ENCODE results near the gene CERS6. TPM values are rescaled to one million over a fixed set of nuclear protein-coding genes. Genes with fewer than 3 reads are reported as not detected.

CERS6 gene
- total RNA-seq, 2 experiments from 2014 or later, result 8.9 to 9.2 TPM

DNA sequence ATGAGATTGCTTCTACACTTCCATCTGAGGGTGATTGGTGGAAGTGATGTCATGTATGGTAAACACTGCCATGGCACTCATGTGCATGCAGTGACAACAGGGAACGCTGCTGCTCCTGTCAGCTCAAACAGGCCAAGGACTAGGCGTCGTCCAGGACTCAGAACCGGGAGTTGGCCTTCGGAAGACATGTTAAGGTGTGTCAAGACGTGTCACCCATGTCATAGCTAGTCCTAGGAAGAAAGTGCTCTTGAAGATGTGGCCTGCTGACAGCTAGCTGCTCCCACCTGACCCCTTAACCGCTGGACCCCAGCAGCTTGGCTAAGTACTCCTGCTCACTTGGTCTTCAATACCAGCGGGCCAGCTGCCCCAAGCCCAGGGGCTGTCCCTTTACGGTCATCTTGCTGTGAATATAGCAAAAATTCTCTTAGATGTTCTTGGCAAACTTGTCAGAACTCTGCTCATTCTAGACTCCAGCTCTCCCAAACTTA lies 340.1 kb downstream of the CERS6 start:
- Mint-ChIP-seq H3K36me3 (no peaks in the 10 kb centered on the region), H3K4me3 (no peak overlapping the region), H3K27ac (no peak overlapping the region), H3K4me1 (ENCODE audit: low read depth) (no peaks in the 10 kb centered on the region), H3K27me3 (no peaks in the 10 kb centered on the region), H3K9me3 (no peaks in the 10 kb centered on the region)
- POLR2A ChIA-PET, result no interaction called here
- intact Hi-C loops (cut with micrococcal nuclease), result no loop called here
- no peak for DNase-seq
- CTCF ChIA-PET, result no interaction called here

DNA sequence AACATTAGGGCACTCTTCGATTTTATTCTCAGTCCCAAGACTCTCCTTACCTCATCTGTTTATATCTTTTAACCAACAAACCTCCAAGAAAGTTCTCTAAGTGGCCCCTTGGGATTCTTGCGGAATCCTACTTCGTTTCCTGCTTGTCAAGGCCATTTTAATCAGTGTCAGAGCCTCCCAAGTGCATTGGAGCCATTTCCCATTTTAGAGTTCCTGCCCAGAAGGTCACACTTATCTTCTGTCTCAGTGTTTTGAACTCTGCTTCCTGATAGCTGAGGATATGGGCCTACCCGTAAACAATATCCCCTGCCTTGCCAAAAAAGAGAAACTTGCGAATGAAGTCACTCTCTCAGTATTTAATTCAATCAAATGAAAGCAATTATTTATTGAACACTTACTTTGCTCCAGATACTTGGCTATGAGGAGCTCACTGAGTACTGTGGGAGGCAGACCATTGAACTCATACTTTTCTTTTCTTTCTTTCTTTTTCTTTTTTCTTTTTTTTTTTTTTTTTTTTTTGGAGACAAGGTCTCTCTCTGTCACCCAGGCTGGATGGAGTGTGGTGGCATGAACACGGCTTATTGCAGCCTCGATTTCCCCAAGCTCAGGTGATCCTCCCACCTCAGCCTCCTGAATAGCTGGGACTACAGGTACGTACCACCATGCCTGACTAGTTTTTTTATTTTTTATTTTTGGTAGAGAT lies 340.7 kb downstream of the CERS6 start:
- DNase-seq, result no peak
- Mint-ChIP-seq H3K9me3 (no peaks in the 10 kb centered on the region), H3K27ac (no peak overlapping the region), H3K4me3 (no peak overlapping the region), H3K36me3 (no peaks in the 10 kb centered on the region), H3K4me1 (ENCODE audit: low read depth) (no peaks in the 10 kb centered on the region), H3K27me3 (no peaks in the 10 kb centered on the region)
- ChIA-PET CTCF (interaction anchor here (0.9 kb wide), 1 partner anchor 125 kb away, joined by 4 read pairs; no protein-coding TSS in a partner anchor), POLR2A (no interaction called here)
- intact Hi-C loops (cut with micrococcal nuclease), result no loop called here

DNA sequence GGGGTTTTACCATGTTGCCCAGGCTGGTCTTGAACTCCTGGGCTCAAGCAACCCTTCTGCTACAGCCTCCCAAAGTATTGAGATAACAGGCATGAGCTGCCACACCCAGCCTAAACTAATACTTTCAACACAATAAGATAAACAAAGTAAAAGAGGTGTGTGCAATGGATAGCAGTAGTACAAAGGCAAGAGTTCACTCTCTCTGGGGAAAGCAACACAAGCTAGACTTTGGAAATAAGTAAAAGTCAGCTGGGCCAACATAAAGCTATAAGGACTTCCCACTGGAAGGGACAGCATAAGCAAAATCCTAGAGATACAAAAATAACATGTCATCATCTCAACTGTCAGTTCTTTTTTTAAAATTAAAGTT lies 341.2 kb downstream of the CERS6 start:
- POLR2A ChIA-PET, result no interaction called here
- Mint-ChIP-seq H3K4me3 (no peak overlapping the region), H3K36me3 (no peaks in the 10 kb centered on the region), H3K9me3 (no peaks in the 10 kb centered on the region), H3K4me1 (ENCODE audit: low read depth) (no peaks in the 10 kb centered on the region), H3K27me3 (no peaks in the 10 kb centered on the region), H3K27ac (no peak overlapping the region)
- CTCF ChIA-PET, result interaction anchor here (0.9 kb wide), 1 partner anchor 124 kb away, joined by 4 read pairs; no protein-coding TSS in a partner anchor
- no peak for DNase-seq
- intact Hi-C loops (cut with micrococcal nuclease), result no loop called here

DNA sequence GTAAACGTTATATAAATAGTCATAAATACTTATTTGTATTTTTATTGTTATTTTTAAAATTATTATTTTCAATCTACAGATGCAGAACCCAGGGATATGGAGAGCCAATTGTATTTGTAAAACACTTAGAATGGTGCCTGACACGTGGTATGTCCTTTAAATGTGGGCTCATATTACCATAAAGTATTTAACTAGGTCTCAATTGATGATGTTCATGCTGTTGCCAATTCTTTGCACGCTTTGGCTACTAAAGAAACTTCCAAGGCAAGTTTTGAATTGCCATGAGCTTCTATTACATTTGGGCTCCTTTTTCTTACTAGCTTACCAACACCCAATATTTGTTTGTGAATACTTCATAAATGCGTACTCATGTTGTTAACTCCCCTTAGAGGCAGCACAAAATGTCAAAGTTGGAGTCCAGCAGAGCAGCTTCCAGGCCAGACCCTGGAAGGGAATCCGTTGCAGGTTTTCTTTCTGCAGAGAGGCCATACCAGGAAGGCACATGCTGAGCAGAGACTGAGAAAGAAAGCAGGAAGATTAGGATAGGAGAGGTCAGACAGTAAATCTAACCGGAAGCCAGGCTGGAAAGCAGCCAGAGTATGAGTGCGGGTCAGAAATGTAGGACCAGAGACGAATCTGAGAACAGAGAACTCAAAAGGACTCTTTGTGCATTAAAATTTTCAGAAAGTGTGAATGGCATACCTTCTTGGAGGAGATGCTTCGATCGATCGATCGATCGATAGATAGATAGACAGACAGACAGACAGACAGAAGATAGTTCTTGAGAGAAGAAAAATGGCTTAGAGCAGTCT lies 342.2 kb downstream of the CERS6 start:
- DNase-seq, result no peak
- CTCF ChIA-PET, result no interaction called here
- no peak overlapping the region for H3K27ac Mint-ChIP-seq
- no peak overlapping the region for H3K4me3 Mint-ChIP-seq
- intact Hi-C loops (cut with micrococcal nuclease), result no loop called here
- H3K9me3 Mint-ChIP-seq, result no peaks in the 10 kb centered on the region
- POLR2A ChIA-PET, result no interaction called here
- no peaks in the 10 kb centered on the region for H3K4me1 Mint-ChIP-seq (ENCODE audit: low read depth)
- H3K36me3 Mint-ChIP-seq, result no peaks in the 10 kb centered on the region
- H3K27me3 Mint-ChIP-seq, result no peaks in the 10 kb centered on the region

DNA sequence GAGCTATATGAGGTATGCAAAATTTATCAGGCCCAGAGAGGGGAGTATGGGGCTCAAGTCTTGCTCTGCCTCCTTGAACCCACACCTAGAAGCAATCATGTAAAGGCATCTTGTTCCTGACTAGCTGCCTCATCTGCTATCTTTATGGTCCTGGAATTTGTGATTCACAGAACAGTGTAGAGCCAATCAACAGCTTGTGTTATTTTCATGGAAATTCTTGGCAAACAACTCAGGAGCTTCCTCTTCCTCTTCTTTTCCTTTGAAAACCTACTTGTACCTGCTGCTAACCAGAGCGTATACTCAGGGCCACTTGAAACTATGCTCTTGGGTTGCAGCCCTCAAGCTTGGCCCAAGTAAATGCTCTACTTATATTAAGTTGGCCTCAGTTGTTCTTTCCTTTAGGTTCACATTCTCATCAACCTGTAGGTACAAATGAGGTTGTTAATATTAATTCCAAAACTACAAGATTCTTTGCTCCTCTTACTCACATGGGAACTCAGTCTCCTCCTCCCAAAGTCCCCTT lies 342.9 kb downstream of the CERS6 start:
- DNase-seq, result no peak
- H3K36me3 Mint-ChIP-seq, result no peaks in the 10 kb centered on the region
- H3K27me3 Mint-ChIP-seq, result no peaks in the 10 kb centered on the region
- ChIA-PET CTCF (no interaction called here), POLR2A (no interaction called here)
- no peak overlapping the region for H3K27ac Mint-ChIP-seq
- intact Hi-C loops (cut with micrococcal nuclease), result no loop called here
- no peaks in the 10 kb centered on the region for H3K4me1 Mint-ChIP-seq (ENCODE audit: low read depth)
- no peak overlapping the region for H3K4me3 Mint-ChIP-seq
- no peaks in the 10 kb centered on the region for H3K9me3 Mint-ChIP-seq

DNA sequence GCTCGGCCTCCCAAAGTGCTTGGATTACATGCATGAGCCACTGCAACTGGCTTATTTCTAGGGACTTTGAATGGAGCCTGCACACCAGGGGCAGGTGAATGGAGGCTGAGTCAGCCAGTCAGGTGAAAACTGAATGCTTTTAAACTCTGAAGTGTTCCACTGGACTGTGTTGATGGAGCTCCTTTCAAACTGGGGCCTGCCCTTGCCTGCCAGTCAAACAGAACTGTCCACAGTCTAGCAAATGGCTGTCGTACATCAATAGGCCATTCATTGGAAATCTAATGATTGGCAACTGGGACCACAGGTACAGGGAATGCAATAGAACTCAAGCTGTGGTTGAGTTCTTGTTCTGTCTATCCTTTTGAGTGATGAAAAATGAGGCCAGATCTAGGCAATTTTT lies 345.4 kb downstream of the CERS6 start:
- Mint-ChIP-seq H3K4me3 (no peak overlapping the region), H3K27ac (no peak overlapping the region), H3K36me3 (no peaks in the 10 kb centered on the region), H3K9me3 (no peaks in the 10 kb centered on the region), H3K27me3 (no peaks in the 10 kb centered on the region), H3K4me1 (ENCODE audit: low read depth) (no peaks in the 10 kb centered on the region)
- ChIA-PET CTCF (interaction anchor here (0.7 kb wide), 1 partner anchor 664 kb away, joined by 5 read pairs; no protein-coding TSS in a partner anchor), POLR2A (no interaction called here)
- intact Hi-C loops (cut with micrococcal nuclease), result no loop called here
- no peak for DNase-seq

DNA sequence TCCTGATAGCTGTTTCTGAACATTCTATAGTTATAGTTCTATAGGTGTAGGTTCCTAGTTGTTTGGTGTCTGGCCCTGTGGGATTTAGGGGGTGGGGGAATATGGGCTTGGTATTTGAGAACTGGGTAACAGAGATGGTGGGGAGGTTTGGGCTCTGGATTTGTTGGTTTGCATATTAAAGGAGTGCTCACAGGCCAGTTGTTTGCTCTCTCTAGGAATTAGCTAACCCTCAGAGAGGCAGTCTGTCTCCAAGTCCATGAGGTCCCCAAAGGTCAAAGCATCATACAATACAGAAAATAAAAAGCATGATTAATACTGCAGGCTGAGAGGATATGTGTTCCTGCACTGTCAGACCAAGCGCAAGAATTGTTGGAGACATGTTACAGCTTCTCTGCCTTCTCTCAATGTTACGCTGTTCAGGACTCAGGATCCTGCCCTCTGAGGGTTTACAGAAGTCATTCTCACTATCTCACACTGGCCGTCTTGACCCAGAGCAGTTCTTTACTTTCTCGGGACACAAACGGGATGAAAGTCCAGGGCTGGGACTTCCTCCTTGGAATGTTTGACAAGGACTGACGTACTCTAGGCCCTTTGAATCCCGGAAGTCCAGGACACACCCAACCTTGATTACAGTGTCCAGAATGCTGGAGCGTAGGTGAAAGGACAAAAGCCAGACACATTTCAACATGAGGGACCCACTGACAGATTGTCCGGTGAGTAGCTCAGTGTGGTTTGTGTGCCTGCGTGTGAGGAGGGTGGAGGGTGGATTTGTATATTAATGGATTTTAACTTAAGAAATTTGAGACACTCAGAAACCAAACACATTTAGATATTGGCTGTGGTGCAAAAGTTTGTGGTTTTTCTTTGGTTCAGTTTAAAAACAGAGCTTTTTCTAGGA lies 346.1 kb downstream of the CERS6 start, which contains the start of gene NOSTRIN:
NOSTRIN (plus strand) TSS at position 677 of the 898 bp plus-strand sequence; CDS start at position 687, 10 bp downstream.
- no peak for DNase-seq
- ChIA-PET POLR2A (no interaction called here), CTCF (no interaction called here)
- Mint-ChIP-seq H3K36me3 (no peaks in the 10 kb centered on the region), H3K4me3 (no peak within 1 kb of the TSS), H3K27ac (no peak within 1 kb of the TSS), H3K4me1 (ENCODE audit: low read depth) (no peaks in the 10 kb centered on the region), H3K27me3 (no peaks in the 10 kb centered on the region), H3K9me3 (no peaks in the 10 kb centered on the region)
- intact Hi-C loops (cut with micrococcal nuclease), result no loop called here

DNA sequence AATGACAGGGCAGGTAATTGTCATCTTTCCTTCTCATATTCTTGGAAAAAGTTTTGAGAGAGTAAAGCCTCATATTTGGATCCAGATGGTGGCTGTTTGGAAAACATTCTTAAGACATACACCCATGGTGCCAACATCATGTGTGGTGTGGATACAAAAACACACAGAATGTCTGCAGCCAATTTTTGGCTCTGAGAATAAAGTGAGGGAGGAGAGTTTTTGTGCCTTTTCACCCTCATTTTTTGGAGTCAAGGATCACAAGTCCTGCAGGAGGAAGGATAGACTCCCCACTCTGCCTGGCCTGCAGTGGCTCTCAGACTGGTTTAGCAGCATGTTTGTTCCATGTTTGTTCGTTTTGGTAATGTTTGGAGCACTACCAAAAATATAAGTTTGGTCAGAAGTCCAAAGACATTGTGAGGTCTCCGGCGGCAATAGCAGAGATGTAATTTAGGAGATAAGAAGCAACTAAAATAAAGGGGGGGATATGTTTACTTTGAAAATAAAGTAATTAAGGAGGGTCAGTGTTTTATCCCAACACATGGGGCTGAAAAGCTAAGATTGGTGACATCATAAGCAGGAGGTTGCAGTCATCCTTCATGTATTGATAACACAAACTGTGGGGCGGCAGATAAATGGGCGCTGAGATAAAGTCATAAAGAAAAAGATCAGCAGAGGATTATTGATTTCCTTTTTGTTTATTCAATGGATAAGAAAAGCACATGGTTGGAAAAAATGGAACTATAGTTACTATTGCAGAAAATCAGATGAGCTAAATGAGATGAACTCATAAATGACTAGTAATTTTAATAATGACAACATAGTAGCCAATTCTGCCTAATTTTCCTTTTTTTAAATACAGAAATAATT lies 347.0 kb downstream of the CERS6 start:
- intact Hi-C loops (cut with micrococcal nuclease), result no loop called here
- ChIA-PET CTCF (no interaction called here), POLR2A (no interaction called here)
- H3K4me3 Mint-ChIP-seq, result no peak overlapping the region
- H3K36me3 Mint-ChIP-seq, result no peaks in the 10 kb centered on the region
- H3K9me3 Mint-ChIP-seq, result no peaks in the 10 kb centered on the region
- H3K27me3 Mint-ChIP-seq, result no peaks in the 10 kb centered on the region
- no peak for DNase-seq
- no peak overlapping the region for H3K27ac Mint-ChIP-seq
- no peaks in the 10 kb centered on the region for H3K4me1 Mint-ChIP-seq (ENCODE audit: low read depth)

DNA sequence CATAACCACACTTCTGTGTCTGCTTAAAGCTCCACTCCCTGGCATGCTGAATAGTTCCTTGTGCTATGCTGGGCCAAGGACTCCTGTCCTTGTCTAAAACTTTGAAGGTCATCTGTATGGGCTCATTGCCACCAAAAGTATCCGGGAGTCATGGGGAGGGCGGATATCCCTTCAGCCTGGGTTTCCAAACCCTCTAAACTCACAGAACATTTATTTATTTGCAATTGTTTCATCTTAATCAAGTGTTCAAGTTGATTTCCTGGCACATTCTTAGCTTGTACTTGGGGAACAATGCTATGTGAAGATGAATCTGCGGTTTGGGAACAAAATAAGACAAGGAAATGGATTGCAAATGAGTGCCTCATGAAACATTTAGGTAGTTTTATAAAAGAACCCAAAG lies 348.1 kb downstream of the CERS6 start:
- Mint-ChIP-seq H3K27ac (no peak overlapping the region), H3K9me3 (no peaks in the 10 kb centered on the region), H3K4me1 (ENCODE audit: low read depth) (no peaks in the 10 kb centered on the region), H3K27me3 (no peaks in the 10 kb centered on the region), H3K36me3 (no peaks in the 10 kb centered on the region), H3K4me3 (no peak overlapping the region)
- CTCF ChIA-PET, result interaction anchor here (0.6 kb wide), 1 partner anchor 620 kb away, joined by 3 read pairs; no protein-coding TSS in a partner anchor
- POLR2A ChIA-PET, result no interaction called here
- DNase-seq, result no peak
- intact Hi-C loops (cut with micrococcal nuclease), result no loop called here

DNA sequence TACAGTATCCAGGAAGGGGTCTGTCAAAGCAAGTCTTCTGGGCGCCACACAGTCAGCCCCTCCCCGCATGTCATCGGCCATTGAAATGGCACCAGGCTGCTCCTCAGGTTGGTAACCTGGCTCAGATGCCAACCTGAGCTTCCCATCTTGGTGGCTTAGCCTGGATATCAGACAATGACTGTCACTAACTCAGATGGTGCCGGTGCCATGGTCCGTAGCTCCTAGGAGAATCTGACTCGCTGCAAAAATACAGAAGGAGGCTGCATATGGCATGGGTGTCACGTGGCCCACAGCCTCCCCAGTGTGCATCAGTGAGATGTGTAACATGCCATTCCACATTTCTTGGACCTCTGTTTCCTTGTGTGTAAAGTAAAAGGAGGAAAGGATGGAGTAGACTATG lies 349.5 kb downstream of the CERS6 start:
- Mint-ChIP-seq H3K9me3 (no peaks in the 10 kb centered on the region), H3K4me1 (ENCODE audit: low read depth) (no peaks in the 10 kb centered on the region), H3K27me3 (no peaks in the 10 kb centered on the region), H3K4me3 (no peak overlapping the region), H3K27ac (no peak overlapping the region), H3K36me3 (no peaks in the 10 kb centered on the region)
- DNase-seq, result no peak
- POLR2A ChIA-PET, result no interaction called here
- intact Hi-C loops (cut with micrococcal nuclease), result no loop called here
- CTCF ChIA-PET, result interaction anchor here (0.5 kb wide), 1 partner anchor 114 kb away, joined by 5 read pairs; no protein-coding TSS in a partner anchor

DNA sequence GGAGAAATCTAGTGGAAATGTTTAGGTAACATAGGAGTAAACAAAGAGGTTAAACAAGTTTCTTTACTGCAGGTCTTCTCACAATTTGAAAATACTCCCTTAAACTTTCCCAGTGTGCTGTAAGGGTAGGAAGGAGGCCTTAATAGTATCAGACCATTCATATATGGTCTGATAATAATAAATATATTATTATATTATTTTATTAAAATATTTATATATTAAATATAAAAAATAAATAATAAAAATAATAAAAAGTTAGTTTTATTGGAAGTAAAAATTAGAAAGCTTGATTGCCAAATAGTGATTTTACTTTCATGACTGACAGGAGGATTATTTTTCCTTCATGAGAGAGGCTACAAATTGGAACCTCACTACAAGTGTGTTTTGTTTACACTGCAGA lies 353.5 kb downstream of the CERS6 start:
- H3K36me3 Mint-ChIP-seq, result no peaks in the 10 kb centered on the region
- no peaks in the 10 kb centered on the region for H3K27me3 Mint-ChIP-seq
- POLR2A ChIA-PET, result no interaction called here
- H3K27ac Mint-ChIP-seq, result no peak overlapping the region
- intact Hi-C loops (cut with micrococcal nuclease), result no loop called here
- H3K4me1 Mint-ChIP-seq (ENCODE audit: low read depth), result no peaks in the 10 kb centered on the region
- DNase-seq, result no peak
- H3K4me3 Mint-ChIP-seq, result no peak overlapping the region
- no peaks in the 10 kb centered on the region for H3K9me3 Mint-ChIP-seq
- CTCF ChIA-PET, result no interaction called here
